Measurements from ENCODE around the gene GRM7. TPM values are rescaled to one million over a fixed set of nuclear protein-coding genes. Genes with fewer than 3 reads are reported as not detected.

The GRM7 gene
- polyA plus RNA-seq, 3 donors: not detected

GRCh38 chr3:7630351-7630911, 769.5 kb downstream of the GRM7 start:
- DNase-seq: no peak
- Mint-ChIP-seq H3K36me3 (no peaks in the 10 kb centered on the region), H3K4me1 (peaks cover 9% of the 10 kb centered on the region), H3K27ac (no peak overlapping the region), H3K4me3 (no peak overlapping the region), H3K27me3 (ENCODE audit: low read depth in 3 of 3) (no peaks in the 10 kb centered on the region), H3K9me3 (peaks cover 0 to 5% (median 0%) of the 10 kb centered on the region in 7 donors)
- H3K27ac ChIP-seq (ENCODE audit: low read depth in 1 of 2, low read length in 2 of 2): no peak overlapping the region
- no peaks in the 10 kb centered on the region for H3K4me1 ChIP-seq (ENCODE audit: control insufficient read depth in 1 of 2, insufficient read depth in 2 of 2, low read length in 2 of 2)
- intact Hi-C loops (cut with micrococcal nuclease): no loop called here
- no peaks in the 10 kb centered on the region for H3K27me3 ChIP-seq (ENCODE audit: control insufficient read depth in 2 of 2, insufficient read depth in 2 of 2, low read length in 2 of 2)
- no peak for TF ChIP-seq CTCF (IDR thresholded peaks at IDR 0.05)
- H4K20me1 ChIP-seq (ENCODE audit: insufficient read depth, low read length): no peaks in the 10 kb centered on the region
- no peaks in the 10 kb centered on the region for H3K36me3 ChIP-seq (replicated peaks in 1 of 2; ENCODE audit: control insufficient read depth in 1 of 2, insufficient read depth in 2 of 2, low read length in 2 of 2)
- no peak overlapping the region for H3K4me2 ChIP-seq (replicated peaks; ENCODE audit: extremely low read depth, low read length, poor library complexity, severe bottlenecking)
- no CpG with 5 or more reads among the region's 4 CpGs for WGBS (ENCODE audit: insufficient coverage)
- H3K79me2 ChIP-seq (ENCODE audit: insufficient read depth, low read length): no peaks in the 10 kb centered on the region
- H3K9me3 ChIP-seq (replicated peaks in 1 of 2; ENCODE audit: control insufficient read depth in 1 of 2, insufficient read depth in 1 of 2, low read length in 2 of 2): peaks cover 0 to under 1% of the 10 kb centered on the region in 2 donors
- H3K4me3 ChIP-seq (replicated peaks in 1 of 3; ENCODE audit: low read depth in 2 of 3, low read length in 3 of 3): no peak overlapping the region
- H2AFZ ChIP-seq (ENCODE audit: insufficient read depth, low read depth, low read length, poor library complexity, severe bottlenecking): no peak overlapping the region
- no peak overlapping the region for H3K9ac ChIP-seq (ENCODE audit: insufficient read depth, low read length, poor library complexity, severe bottlenecking)

DNA sequence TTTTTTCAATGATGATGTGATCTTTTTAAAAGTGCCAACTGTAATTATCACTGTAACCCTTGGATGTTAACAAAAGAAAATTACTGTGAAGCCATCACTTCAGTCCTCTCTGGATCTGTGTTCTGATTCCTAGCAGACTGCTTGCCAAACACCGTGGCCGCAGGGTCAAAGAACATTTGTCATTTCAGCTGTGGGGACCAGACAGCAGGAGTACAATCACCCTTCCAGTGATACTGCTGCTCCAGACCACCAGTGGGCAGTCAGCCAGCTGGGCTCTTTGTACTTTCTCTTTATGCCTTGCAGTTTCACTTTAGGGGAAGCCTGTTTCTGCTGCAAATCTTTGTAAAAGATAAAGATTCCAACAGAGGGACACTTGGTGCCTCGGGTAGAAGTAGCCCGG, 770.0 kb downstream of the GRM7 start:
- no peaks in the 10 kb centered on the region for H3K4me1 ChIP-seq (ENCODE audit: control insufficient read depth in 1 of 2, insufficient read depth in 2 of 2, low read length in 2 of 2)
- Mint-ChIP-seq H3K9me3 (peaks cover 0 to 5% (median 0%) of the 10 kb centered on the region in 7 donors), H3K27ac (no peak overlapping the region), H3K36me3 (no peaks in the 10 kb centered on the region), H3K27me3 (ENCODE audit: low read depth in 3 of 3) (no peaks in the 10 kb centered on the region), H3K4me3 (no peak overlapping the region), H3K4me1 (peaks cover 9% of the 10 kb centered on the region)
- no peak overlapping the region for H3K4me2 ChIP-seq (replicated peaks; ENCODE audit: extremely low read depth, low read length, poor library complexity, severe bottlenecking)
- DNase-seq: no peak
- TF ChIP-seq CTCF (IDR thresholded peaks at IDR 0.05): no peak
- no peaks in the 10 kb centered on the region for H3K27me3 ChIP-seq (ENCODE audit: control insufficient read depth in 2 of 2, insufficient read depth in 2 of 2, low read length in 2 of 2)
- no peaks in the 10 kb centered on the region for H3K36me3 ChIP-seq (replicated peaks in 1 of 2; ENCODE audit: control insufficient read depth in 1 of 2, insufficient read depth in 2 of 2, low read length in 2 of 2)
- no peak overlapping the region for H3K4me3 ChIP-seq (replicated peaks in 1 of 3; ENCODE audit: low read depth in 2 of 3, low read length in 3 of 3)
- intact Hi-C loops (cut with micrococcal nuclease): no loop called here
- H3K79me2 ChIP-seq (ENCODE audit: insufficient read depth, low read length): no peaks in the 10 kb centered on the region
- peaks cover 0 to 4% of the 10 kb centered on the region in 2 donors for H3K9me3 ChIP-seq (replicated peaks in 1 of 2; ENCODE audit: control insufficient read depth in 1 of 2, insufficient read depth in 1 of 2, low read length in 2 of 2)
- H3K9ac ChIP-seq (ENCODE audit: insufficient read depth, low read length, poor library complexity, severe bottlenecking): no peak overlapping the region
- no peak overlapping the region for H2AFZ ChIP-seq (ENCODE audit: insufficient read depth, low read depth, low read length, poor library complexity, severe bottlenecking)
- no peak overlapping the region for H3K27ac ChIP-seq (ENCODE audit: low read depth in 1 of 2, low read length in 2 of 2)
- 33% methylated on average over 4 of the region's 4 CpGs for WGBS (ENCODE audit: insufficient coverage)
- H4K20me1 ChIP-seq (ENCODE audit: insufficient read depth, low read length): no peaks in the 10 kb centered on the region

Data from CD14-positive monocyte (primary cell).